Activated T-cell treated with anti-CD3 and anti-CD28 coated beads, Interleukin-2, amount 50 U/mL, for 1 hour (primary cell): ENCODE data around the gene CYP11A1.
A peak's percentile ranks its signal among the peaks of the same experiment; 100 is the strongest.
"Not testable (repeated sequence)": the region's sequence is repeated elsewhere in the genome, so short reads cannot be mapped to it uniquely, and the experiment has no call there.

Experiments
- DNase-seq: peaks from one replicate; pipeline ENCODE4 v3.0.0-alpha.2; 2020

The CYP11A1 gene

DNA sequence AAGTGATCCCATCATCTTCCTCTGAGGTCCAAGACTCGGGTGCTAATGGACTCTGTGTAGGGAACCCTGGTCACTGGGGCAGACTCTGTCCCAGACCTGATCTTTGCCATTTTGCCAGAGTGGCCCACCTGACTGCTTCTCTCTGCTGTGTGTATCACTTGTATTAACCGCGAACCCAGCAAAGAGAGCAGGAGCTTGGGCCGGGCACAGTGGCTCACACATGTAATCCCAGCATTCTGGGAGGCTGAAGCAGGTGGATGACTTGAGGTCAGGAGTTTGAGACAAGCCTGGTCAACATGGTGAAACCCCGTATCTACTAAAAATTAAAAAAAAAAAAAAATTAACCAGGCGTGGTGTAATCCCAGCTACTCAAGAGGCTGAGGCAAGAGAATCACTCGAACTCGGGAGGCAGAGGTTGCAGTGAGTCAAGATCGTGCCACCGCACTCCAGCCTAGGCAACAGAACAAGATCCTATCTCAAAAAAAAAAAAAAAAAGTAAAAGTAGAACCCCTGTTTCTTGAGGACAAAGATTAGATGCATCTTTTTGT lies 32.9 kb upstream of the CYP11A1 start:
- no peak for DNase-seq

DNA sequence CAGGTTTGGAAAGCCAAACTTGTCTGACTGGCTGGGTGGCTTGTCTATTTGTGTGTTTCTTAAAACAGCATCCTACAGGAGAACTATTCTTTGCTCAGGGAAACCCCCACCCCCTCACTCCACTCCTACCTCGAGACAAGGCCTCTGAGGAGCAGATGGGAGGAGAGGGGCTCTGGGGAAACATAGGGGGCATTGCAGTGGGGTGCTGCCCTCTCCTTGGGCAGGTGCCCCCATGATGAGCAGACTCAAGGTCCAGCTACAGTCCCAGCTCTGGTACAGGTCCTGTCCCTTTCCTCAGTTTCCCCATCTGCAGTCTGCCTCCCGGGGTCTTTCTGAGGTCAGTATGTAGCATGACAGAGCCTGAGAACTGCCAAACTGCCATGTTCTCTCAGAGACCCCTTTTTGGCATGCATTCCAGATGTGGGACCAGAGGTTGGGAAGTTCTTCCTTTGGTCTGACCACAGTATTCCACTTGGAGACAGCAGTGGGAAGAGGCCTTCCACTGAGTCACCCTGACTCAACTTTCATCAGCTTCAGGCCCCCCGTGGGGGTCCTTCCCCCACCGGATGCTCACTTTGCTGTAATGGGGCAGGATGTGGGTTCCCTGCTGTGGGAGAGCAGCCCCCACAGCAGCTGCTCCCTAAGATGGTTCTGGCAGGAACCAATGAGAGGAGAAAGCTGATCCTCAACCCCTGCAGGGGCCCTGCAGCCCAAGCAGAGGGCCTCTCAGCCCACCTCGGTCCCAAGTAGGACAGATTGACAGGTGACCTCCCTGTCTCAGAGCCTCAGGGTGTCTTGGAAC lies 32.3 kb upstream of the CYP11A1 start:
- DNase-seq = peak; percentile 36

DNA sequence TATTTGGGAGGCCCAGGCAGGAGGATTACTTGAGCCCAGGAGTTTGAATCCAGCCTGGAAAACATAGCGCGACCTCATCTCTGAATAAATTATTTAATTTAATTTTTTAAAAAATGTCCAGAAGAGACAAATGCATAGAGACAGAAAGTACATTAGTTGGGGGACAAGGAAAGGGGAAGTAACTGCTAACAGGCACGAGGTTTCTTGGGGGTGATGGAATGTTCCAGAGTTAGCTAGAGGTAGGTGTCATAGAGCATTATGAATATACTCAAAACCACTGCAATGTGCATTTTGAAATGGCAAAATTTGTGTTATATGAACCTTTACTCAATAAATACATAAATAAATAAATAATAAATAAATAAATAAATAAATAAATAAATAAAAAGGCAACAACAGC lies 31.7 kb upstream of the CYP11A1 start:
- DNase-seq = no peak

DNA sequence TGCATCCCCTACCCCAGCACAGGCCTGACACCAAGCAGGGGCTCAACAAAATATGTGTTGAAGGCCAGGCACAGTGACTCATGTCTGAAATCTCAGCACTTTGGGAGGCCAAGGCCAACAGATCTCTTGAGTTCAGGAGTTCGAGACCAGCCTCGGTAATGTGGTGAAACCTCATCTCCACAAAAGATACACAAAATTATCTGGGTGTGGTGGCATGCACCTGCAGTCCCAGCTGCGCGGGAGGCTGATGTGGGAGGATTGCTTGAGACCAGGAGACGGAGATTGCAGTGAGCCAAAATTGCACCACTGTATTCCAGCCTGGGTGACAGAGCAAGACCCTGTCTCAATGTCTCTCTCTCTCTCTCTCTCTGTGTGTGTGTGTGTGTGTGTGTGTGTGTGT lies 30.7 kb upstream of the CYP11A1 start:
- DNase-seq = no peak

DNA sequence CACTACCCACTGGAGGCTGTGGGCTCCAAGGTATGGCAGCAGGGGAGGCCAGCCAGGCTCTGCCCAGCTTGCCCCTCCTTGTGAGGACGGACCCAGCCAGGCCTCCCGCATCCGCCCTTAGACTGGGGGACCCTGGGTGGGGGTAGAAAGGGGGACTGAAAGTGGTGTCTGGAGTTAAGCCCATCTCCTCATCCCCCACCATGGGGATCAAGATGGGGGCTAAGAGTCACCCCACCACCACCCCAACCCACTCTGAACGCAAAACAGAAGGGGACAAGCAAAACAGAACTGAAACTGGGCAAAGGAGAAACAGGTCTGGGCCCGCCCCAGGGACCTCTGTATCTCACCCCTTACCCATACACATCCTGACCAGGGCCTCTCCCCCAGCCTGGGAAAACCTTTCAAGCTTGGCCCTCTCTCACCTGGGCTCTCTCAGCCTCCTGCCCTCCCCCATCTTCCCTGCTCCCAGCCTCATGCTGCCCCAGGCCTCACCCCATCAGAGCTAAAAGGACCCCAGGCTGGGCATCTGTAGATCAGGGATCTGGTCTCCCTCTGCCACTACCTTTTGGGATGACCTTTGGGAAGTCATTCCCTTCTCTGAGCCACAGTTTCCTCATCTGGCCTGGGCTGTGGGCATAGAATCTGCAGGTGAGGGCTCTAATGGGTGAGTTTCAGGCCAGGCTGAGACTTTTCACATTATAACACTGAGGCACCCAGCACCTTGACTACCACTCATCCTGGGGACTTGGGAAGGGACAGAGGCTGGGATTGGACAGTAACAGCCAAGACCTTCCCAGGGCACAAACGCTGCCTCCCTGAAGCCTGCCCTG lies 30.0 kb upstream of the CYP11A1 start:
- no peak for DNase-seq

DNA sequence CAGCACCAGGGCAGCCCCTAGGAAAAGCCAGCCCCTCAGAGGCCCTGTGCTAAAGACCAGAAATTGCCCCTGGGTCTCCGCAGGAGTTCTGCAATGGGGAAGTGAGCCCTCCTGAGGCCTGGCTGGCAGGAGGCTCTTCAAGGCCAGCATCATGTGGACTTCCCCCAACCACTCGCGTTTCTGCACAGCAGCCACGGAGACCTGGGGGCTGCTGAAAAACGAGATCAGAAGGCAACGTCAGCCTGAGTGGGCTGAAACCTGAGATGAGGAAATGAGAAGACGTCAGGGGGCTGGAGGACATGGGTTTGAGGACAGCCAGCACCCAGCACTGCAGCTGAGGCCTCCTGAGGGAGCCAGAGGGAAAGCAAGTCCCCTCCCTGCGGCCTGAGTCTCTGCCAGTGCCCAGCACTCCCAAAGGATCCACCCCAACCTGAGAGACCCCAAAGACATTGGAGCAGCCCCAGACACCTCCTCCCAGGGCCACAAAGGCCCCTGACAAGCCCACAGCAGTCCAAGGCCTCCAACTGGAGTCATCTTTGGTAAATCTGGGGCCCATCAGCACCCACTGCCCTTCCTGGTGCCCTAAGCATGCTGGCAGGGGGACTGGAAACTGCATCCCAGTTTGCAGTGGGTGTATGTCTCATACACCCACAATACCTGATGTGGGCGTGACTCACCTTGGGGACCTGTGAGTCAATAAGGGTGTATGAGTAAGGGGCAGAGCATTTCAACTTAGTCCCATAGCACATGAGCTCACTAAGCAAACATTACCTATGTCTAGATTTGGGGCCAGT lies 29.2 kb upstream of the CYP11A1 start:
- DNase-seq = no peak

DNA sequence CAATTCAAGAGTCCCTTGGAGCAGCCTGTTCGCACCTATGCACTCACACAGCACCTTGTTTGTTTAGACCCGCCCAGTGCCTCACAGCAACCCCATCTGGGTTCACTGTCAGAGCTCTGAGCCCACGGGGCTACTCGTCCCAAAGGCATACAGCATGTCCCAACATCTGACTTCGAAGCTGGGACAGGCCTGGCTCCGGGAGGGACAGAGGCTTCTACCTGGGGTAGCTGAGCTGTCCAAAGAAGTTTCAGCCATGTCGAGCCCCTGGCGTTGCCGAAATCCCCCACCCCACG lies 28.6 kb upstream of the CYP11A1 start:
- DNase-seq = no peak

DNA sequence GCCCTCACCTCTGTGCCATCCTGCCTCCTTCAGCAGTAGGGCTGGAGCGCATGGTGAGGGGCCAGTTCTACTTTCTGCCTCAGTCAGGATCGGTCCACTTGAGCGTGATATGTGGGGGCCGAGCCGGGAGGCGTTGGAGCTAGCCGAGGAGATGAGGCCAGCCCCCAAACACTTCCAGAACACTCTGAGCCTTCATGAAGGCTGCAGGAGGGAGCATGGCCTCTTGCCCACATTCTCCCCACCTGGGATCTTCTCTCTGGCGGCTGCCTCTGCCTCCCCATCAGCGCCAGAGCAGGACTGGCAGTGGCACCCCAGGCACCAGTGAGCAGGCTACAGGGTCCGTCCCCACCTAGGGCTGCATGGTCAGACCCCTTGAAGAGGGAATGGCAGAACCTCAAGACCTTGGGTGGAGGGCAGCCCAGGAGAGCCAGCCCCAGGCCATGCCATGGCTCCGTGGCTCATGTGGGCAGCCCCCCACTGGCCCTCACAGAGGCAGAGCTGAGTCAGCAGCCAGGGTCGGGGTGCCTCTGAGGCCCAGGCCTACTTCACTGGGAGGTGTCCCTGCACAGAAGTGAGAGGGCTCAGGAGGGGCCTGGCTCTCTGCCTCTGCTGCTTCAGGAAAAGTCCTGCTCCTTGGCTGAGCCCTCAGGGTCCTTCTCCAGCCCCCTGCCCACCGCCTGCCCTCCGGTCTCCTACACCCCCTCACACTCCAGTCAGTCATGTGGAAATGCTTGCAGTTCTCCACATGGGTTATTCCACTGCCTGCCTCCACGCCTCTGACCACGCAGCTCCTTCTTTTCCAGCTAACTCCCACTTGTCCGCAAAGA lies 28.1 kb upstream of the CYP11A1 start:
- DNase-seq = no peak

DNA sequence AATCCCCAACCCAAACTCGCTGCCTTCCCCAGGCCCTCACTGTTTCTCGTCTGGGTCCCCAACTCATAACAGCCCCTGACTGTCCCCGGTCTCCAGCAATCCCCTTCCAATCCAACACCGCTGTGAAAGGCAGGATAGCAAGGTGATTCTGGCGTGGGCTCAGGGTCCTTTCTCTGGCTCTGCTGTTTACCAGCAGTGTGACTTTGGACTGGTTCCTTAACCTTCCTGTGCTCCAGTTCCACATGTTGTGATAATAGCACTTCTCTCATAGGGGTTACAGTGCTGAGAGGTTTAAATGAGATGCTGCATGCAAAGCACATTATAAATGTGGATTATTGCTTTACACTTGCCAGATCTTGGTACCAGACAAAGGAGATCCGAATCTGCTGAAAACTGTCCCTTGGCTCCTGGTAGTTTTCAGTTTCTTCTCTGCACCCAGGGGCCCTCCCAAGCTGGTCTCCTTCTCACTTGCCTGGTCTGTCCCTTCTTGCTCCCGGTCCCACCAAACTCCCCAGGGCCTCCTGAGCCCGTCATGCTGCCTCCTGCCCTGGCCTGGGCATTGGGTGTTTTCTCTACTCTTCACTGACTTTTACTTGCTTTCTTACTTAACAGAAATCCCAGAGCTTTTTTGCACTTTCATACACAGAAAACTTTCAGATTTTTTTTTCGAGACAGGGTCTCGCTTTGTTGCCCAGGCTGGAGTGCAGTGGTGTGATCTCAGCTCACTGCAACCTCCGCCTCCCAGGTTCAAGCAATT lies 26.8 kb upstream of the CYP11A1 start:
- DNase-seq = no peak

DNA sequence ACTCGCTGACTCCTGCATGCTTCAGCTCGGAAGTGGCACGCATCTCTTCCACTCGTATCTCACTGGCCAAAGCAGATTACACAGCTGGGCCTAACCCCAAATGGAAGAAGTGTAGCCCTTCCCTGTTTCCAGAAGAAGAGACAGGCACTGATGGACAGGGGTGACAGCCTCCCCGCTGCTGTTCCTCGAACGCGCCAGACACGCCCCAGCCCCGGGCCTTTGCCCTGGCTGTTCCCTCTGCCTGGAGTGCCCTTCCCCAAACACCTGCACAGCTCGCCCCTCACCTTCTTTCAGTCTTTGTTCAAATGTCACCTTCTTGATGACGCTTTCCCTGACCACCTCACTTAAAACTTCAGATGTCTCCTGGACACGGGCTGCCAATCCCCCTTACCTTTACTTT lies 26.0 kb upstream of the CYP11A1 start:
- DNase-seq = no peak

DNA sequence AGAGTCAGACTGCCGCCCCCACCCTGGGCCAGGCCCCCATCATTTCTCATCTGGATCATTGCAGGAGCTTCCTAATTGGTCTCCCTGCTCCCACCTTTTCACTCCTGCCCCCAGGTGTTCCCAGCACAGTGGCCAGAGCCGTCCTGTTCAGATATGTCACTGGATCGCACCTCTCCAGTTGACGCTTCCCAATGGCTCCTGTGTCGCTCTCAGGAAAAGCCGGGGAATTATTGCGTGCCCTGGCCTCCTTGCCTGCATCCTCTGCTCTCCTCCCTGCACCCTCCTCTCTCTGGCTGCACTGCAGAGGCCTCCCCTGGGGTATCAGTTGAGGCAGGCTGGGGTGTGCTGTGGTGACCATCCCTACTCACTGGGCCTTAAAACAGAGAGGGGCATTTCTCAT lies 25.5 kb upstream of the CYP11A1 start:
- no peak for DNase-seq

DNA sequence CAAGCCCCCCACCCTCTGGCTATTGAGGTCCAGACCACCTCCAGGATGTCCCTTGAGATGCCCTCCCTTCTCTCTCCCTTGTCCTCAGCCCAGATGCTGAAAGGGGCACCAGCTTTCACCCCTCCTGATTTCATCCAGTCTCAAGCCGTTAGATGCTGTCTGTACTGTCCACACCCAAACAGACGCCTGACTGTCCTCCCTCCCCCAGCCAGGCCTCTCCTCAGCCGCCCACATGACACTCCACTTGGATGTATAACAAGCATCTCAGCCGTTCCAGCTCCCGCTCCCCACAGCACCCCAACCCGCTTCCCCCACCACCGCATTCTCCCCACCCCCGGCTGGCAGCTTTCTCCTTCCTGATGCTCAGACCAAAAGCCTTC lies 25.0 kb upstream of the CYP11A1 start:
- DNase-seq = no peak

DNA sequence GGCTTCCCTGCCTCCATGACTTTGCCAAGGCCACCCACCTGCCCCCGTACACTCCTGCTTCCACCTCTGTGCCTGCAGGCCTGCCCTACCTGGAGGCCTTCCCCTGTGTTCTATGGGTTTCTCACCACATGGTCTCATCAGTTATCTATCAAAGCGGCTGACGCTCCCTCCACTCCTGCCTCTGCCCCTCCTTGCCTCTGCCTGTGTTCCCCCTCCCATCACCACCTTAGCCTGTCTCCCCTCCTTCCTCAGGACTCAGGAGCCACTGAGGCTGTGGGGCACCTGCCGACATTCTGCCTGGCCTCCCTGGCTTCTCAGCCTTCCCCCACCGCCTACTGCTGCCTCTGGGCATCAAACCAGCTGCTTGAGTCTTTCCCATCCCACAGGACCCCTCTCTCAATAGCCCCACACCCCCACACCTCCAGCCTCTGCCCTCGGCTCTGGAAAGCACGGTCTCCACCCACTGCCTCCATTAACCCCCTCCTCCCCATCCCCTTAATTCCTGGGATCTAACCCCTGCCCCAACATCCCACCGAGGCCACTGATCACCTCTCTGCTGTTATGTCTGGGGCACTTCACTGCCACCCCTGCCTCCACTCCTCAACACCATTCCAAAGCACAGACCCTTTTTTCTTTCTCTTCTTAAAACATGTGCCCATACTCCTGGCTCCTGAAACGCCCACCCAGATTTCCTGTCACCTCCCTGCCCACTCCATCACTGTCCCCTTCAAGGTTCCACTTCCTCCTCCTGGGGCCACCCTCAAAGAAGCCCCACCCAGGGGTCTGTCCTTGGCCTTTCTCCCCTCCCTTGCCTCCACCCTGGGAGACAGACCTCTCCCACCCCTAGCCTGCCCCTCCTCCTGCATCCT lies 24.4 kb upstream of the CYP11A1 start:
- DNase-seq = no peak

DNA sequence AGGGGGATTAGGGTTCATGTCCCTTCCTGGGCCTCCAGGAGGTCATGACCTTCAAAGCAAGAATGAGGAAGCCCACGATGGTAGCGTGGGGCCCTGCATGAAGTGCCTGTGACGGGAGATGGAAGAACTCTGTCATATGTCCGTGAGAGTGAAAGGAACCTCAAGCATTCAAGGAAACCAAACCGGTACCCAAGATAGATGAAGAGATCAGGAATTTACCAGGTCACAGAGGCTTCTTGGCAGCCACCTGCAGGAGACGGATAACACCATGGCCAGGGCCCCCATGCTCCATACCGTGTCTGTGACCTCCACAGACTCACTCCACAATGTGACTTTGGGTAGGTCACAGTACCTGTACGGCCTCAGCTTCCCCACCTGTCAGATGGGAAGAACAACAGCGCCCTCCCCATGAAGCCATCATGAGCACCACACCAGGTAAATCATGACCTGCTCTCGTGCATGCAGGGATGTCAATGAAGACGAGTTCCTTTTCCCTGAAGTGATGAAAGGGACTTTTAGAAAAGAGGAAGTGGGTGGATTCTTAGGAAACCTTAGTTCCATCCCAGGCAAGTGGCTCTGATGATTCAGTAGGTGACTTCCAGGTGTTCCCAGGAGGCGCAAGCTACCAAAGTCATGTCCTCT lies 23.3 kb upstream of the CYP11A1 start:
- DNase-seq = no peak

DNA sequence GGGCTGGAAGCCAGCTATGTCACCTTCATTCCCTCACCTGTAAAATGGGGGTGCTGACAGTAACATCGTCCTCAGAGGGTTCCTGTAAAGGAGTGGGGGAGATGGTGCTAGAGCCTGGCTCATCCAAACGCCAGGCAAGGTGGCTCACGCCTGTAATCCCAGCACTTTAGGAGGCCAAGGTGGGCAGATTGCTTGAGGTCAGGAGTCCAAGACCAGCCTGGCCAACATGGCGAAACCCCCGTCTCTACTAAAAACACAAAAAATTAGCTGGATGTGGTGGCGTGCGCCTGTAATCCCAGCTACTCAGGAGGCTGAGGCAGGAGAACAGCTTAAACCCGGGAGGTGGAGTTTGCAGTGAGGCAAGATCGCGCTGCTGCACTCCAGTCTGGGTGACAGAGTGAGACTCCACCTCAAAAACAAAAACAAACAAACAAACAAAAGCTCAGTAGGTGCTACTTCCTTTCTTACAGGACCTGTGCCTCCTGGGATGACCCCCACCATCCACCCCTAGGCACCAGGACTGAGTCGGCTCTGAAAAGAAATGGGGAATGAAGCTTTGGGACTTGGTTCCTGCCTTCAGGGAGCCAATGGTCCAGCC lies 22.7 kb upstream of the CYP11A1 start:
- not testable (repeated sequence) for DNase-seq

DNA sequence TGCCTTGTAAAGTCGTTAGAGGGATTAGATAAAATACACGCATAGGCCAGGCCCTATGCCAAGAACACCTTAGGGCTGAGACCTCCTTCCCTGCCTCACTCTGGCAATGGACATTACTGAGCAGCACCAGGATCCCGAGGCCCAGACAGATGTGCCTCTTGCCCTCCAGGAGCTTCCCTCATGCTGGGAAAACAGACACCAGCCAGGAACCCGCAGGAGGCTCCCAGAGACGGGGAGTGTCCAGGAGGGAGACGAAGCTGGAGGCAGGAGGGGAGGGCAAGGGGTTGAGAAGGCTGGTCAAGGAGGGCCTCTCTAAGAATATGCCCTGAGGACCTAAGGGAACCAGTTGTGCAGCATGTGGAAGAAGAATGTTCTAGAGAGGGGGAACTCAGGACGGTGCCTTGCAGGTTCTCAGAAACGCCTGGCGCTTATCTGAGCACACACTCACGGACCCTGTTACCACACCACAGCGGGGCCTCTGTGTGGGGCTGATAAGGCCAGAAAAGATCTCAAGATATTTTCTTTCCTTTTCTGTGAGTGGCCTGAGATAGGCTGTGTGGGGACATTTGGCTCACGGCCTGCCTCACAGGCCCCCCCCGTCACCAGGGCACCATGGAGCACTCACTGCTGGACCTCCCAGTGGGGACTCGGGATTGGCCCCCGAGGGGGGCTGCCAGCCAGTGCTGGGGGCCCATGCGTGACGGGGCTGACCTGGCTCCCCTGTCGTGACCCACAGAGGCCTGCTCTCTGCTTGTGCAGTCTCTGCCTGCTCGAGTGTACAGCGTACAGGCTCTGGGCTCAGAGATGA lies 22.0 kb upstream of the CYP11A1 start:
- DNase-seq = no peak

DNA sequence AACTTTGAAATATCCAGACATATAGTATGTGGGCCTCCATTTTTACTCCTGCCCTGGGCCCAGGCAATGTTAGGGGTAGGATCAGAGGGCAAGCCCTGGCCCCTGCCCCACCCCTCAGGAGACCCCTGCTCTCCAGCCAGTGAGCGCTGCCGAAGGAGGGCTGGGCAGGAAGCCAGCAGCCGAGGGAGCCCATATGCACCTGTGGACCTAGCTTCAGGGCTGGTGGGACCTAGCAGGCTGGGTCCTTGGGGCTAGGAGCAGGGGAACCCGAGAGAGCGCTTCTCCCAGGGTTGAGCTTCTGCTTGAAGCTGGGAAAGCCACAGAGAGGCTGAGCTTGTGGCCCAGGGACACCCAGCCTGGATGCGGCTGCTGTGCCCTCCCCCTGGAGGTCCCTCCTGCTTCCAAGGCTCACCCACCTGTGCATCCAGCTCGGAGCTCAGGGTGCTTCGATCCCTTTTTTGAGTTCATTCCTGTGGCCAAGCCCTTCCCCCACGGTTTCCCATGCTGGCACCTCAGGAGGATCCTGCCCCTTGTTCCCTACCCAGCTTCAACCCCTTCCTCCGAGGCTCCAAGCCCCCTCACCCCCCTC lies 21.0 kb upstream of the CYP11A1 start:
- DNase-seq = no peak

DNA sequence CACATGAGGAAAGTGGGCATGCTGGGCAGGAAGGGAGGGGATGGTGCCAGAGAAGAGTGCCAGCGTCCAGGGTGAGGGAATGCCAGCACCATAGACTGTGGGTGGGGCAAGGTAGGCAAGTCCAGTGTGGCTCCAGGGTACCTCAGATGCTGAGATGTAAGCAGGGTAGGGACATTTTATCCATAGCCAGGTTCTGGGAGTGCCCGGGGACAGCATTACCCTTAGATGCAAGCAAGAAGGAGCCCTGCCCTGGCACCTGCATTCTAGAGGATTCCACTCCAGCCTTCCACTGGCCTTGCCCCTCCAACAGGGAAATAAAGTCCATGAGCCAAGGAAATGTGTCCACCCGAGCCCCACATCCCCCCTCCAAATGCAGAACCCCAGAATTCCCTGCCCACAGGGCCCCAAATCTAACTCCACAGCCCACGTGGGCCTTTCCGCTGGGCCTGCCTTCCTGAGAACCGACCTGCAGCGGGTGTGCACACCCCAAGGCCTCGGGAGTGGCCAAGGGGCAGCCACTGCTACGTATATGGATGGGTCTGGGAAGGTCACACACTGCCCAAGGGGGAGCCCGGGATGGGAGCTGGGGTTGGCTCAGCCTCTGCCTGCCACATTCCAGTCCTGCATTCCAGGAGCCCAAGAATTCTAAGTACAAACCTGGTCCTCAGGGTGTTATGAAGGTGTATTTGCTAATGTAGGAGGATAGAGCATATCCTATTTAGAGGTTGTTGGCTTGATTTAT lies 20.3 kb upstream of the CYP11A1 start:
- DNase-seq = no peak
